ENCODE results near the gene CYSTM1. TPM values are rescaled to one million over a fixed set of nuclear protein-coding genes. Genes with fewer than 3 reads are reported as not detected.

Gene CYSTM1
- polyA plus RNA-seq, 1 donor from 2014 or later, result 6.6 TPM

- TF ChIP-seq TAF1 (IDR thresholded peaks at IDR 0.05; ENCODE audit: low read depth) (no peak), EZH2 (IDR thresholded peaks at IDR 0.05; ENCODE audit: borderline replicate concordance, insufficient read depth, low read length, poor library complexity, severe bottlenecking) (no peak), EP300 (conservative IDR thresholded peaks at IDR 0.05; ENCODE audit: poor library complexity, severe bottlenecking) (no peak), SMC3 (conservative IDR thresholded peaks at IDR 0.05; ENCODE audit: poor library complexity) (no peak)
- no peaks in the 10 kb centered on the region for H3K27me3 ChIP-seq (ENCODE audit: insufficient read depth, low read depth, low read length)
- H3K79me2 ChIP-seq (replicated peaks; ENCODE audit: insufficient read depth, low read length), result peaks cover 13% of the 10 kb centered on the region
- H3K9me2 ChIP-seq (ENCODE audit: insufficient read depth, low read length), result no peaks in the 10 kb centered on the region
- H3K27ac ChIP-seq (ENCODE audit: low read length), result no peak overlapping the region
- no peak overlapping the region for H3K4me3 ChIP-seq (ENCODE audit: low read length)
- H3K9ac ChIP-seq (ENCODE audit: low read length), result no peak overlapping the region
- no peaks in the 10 kb centered on the region for H3F3A ChIP-seq (ENCODE audit: insufficient read depth, low read length, poor library complexity, severe bottlenecking)
- no peaks in the 10 kb centered on the region for H3K36me3 ChIP-seq (ENCODE audit: insufficient read depth, low read length)
- no peaks in the 10 kb centered on the region for H3K9me3 ChIP-seq (ENCODE audit: low read length)
- H3K4me2 ChIP-seq (ENCODE audit: low read length), result no peak overlapping the region
- H4K20me1 ChIP-seq (ENCODE audit: insufficient read depth), result no peaks in the 10 kb centered on the region
- H2AFZ ChIP-seq (ENCODE audit: low read depth, low read length), result no peak overlapping the region
Observed at GRCh38 chr5:140262221-140262620, 87.2 kb downstream of the CYSTM1 start.

GRCh38 chr5:140262839-140263238 lies 87.9 kb downstream of the CYSTM1 start:
- Histone ChIP-seq H3K36me3 (ENCODE audit: insufficient read depth, low read length) (no peaks in the 10 kb centered on the region), H2AFZ (ENCODE audit: low read depth, low read length) (no peak overlapping the region), H3K27ac (ENCODE audit: low read length) (no peak overlapping the region), H3F3A (ENCODE audit: insufficient read depth, low read length, poor library complexity, severe bottlenecking) (no peaks in the 10 kb centered on the region), H3K4me3 (ENCODE audit: low read length) (no peak overlapping the region), H3K9me2 (ENCODE audit: insufficient read depth, low read length) (no peaks in the 10 kb centered on the region), H3K79me2 (replicated peaks; ENCODE audit: insufficient read depth, low read length) (peaks cover 13% of the 10 kb centered on the region), H3K27me3 (ENCODE audit: insufficient read depth, low read depth, low read length) (no peaks in the 10 kb centered on the region), H3K9ac (ENCODE audit: low read length) (no peak overlapping the region), H3K9me3 (ENCODE audit: low read length) (no peaks in the 10 kb centered on the region), H4K20me1 (ENCODE audit: insufficient read depth) (no peaks in the 10 kb centered on the region), H3K4me2 (ENCODE audit: low read length) (no peak overlapping the region)
- TF ChIP-seq, protein P1, sequence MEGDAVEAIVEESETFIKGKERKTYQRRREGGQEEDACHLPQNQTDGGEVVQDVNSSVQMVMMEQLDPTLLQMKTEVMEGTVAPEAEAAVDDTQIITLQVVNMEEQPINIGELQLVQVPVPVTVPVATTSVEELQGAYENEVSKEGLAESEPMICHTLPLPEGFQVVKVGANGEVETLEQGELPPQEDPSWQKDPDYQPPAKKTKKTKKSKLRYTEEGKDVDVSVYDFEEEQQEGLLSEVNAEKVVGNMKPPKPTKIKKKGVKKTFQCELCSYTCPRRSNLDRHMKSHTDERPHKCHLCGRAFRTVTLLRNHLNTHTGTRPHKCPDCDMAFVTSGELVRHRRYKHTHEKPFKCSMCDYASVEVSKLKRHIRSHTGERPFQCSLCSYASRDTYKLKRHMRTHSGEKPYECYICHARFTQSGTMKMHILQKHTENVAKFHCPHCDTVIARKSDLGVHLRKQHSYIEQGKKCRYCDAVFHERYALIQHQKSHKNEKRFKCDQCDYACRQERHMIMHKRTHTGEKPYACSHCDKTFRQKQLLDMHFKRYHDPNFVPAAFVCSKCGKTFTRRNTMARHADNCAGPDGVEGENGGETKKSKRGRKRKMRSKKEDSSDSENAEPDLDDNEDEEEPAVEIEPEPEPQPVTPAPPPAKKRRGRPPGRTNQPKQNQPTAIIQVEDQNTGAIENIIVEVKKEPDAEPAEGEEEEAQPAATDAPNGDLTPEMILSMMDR (IDR thresholded peaks at IDR 0.05; ENCODE audit: poor library complexity, severe bottlenecking), result no peak
- no peak for TF ChIP-seq RAD21 (conservative IDR thresholded peaks at IDR 0.05)
- TF ChIP-seq EZH2 (IDR thresholded peaks at IDR 0.05; ENCODE audit: borderline replicate concordance, insufficient read depth, low read length, poor library complexity, severe bottlenecking), result no peak
- TF ChIP-seq TAF1 (IDR thresholded peaks at IDR 0.05; ENCODE audit: low read depth), result no peak
- TF ChIP-seq, protein P2, sequence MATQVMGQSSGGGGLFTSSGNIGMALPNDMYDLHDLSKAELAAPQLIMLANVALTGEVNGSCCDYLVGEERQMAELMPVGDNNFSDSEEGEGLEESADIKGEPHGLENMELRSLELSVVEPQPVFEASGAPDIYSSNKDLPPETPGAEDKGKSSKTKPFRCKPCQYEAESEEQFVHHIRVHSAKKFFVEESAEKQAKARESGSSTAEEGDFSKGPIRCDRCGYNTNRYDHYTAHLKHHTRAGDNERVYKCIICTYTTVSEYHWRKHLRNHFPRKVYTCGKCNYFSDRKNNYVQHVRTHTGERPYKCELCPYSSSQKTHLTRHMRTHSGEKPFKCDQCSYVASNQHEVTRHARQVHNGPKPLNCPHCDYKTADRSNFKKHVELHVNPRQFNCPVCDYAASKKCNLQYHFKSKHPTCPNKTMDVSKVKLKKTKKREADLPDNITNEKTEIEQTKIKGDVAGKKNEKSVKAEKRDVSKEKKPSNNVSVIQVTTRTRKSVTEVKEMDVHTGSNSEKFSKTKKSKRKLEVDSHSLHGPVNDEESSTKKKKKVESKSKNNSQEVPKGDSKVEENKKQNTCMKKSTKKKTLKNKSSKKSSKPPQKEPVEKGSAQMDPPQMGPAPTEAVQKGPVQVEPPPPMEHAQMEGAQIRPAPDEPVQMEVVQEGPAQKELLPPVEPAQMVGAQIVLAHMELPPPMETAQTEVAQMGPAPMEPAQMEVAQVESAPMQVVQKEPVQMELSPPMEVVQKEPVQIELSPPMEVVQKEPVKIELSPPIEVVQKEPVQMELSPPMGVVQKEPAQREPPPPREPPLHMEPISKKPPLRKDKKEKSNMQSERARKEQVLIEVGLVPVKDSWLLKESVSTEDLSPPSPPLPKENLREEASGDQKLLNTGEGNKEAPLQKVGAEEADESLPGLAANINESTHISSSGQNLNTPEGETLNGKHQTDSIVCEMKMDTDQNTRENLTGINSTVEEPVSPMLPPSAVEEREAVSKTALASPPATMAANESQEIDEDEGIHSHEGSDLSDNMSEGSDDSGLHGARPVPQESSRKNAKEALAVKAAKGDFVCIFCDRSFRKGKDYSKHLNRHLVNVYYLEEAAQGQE (IDR thresholded peaks at IDR 0.05; ENCODE audit: borderline replicate concordance), result no peak
- TF ChIP-seq EP300 (conservative IDR thresholded peaks at IDR 0.05; ENCODE audit: poor library complexity, severe bottlenecking), result no peak
- no peak for TF ChIP-seq POLR2AphosphoS5 (IDR thresholded peaks at IDR 0.05)

- no peaks in the 10 kb centered on the region for H3F3A ChIP-seq (ENCODE audit: insufficient read depth, low read length, poor library complexity, severe bottlenecking)
Observed at GRCh38 chr5:140265845-140266244, 90.9 kb downstream of the CYSTM1 start.

More at GRCh38 chr5:140265845-140266244, 90.9 kb downstream of the CYSTM1 start:
- Histone ChIP-seq H3K9me2 (ENCODE audit: insufficient read depth, low read length) (no peaks in the 10 kb centered on the region), H3K27ac (ENCODE audit: low read length) (no peak overlapping the region), H3K4me2 (ENCODE audit: low read length) (no peak overlapping the region), H3K79me2 (replicated peaks; ENCODE audit: insufficient read depth, low read length) (peaks cover 6% of the 10 kb centered on the region), H3K9ac (ENCODE audit: low read length) (no peak overlapping the region), H3K27me3 (ENCODE audit: insufficient read depth, low read depth, low read length) (no peaks in the 10 kb centered on the region), H4K20me1 (ENCODE audit: insufficient read depth) (no peaks in the 10 kb centered on the region), H3K4me3 (ENCODE audit: low read length) (no peak overlapping the region), H3K36me3 (ENCODE audit: insufficient read depth, low read length) (no peaks in the 10 kb centered on the region), H2AFZ (ENCODE audit: low read depth, low read length) (no peak overlapping the region), H3K9me3 (ENCODE audit: low read length) (no peaks in the 10 kb centered on the region)
- TF ChIP-seq RAD21 (conservative IDR thresholded peaks at IDR 0.05) (no peak), EP300 (conservative IDR thresholded peaks at IDR 0.05; ENCODE audit: poor library complexity, severe bottlenecking) (no peak), MXI1 (conservative IDR thresholded peaks at IDR 0.05; ENCODE audit: poor library complexity, severe bottlenecking) (no peak), TAF1 (IDR thresholded peaks at IDR 0.05; ENCODE audit: low read depth) (no peak), EZH2 (IDR thresholded peaks at IDR 0.05; ENCODE audit: borderline replicate concordance, insufficient read depth, low read length, poor library complexity, severe bottlenecking) (no peak), SMC3 (conservative IDR thresholded peaks at IDR 0.05; ENCODE audit: poor library complexity) (no peak)
- TF ChIP-seq, protein P1 (IDR thresholded peaks at IDR 0.05; ENCODE audit: poor library complexity, severe bottlenecking), result no peak

Data from neural cell (in vitro differentiated cells).